ENCODE measurements around the gene RPL27A. TPM values are rescaled to one million over a fixed set of nuclear protein-coding genes. Genes with fewer than 3 reads are reported as not detected.
A peak's percentile ranks its signal among the peaks of the same experiment; 100 is the strongest.

RPL27A gene
- total RNA-seq (2021) (548 and 560 TPM in 2 replicates), Bru-seq, nascent RNA (percentile 98 among the genes with signal in this experiment), BruChase-seq, experiment 1, labeled RNA remaining after a 2-hour chase (percentile 93 among the genes with signal in this experiment), BruChase-seq, experiment 2, labeled RNA remaining after a 6-hour chase (percentile 98 among the genes with signal in this experiment)
- long read RNA-seq, full-length matches to known transcripts, result 227 of 249 reads
- long read RNA-seq, partial matches to known transcripts, result 11 of 249 reads
- long read RNA-seq, other reads (novel, unspliced or antisense), result 11 of 249 reads

- H3K9me3 ChIP-seq (ENCODE audit: insufficient read depth, low read depth), result no peaks in the 10 kb centered on the region
- peak; percentile 82 to 94 for DNase-seq
- ChIA-PET POLR2A (ENCODE audit: unreplicated experiment) (interaction anchor here (0.6 to 0.9 kb wide), 6 partner anchors 20 to 293 kb away, joined by 3 to 10 read pairs (median 6); no protein-coding TSS in a partner anchor), CTCF (interaction anchor here (0.7 kb wide), 1 partner anchor 35 kb away, joined by 6 read pairs; no protein-coding TSS in a partner anchor)
- H3K79me2 ChIP-seq (ENCODE audit: low read depth), result peaks cover 47% of the 10 kb centered on the region
- no peaks in the 10 kb centered on the region for H3K9me2 ChIP-seq (ENCODE audit: insufficient read depth)
- H3F3A ChIP-seq (ENCODE audit: insufficient read depth, low read depth), result peaks cover 38% of the 10 kb centered on the region
- H3K4me2 ChIP-seq, result peak within 1 kb of the TSS; percentile 98
- intact Hi-C loops (cut with micrococcal nuclease; ENCODE audit: unreplicated experiment), result no loop called here
- peak within 1 kb of the TSS; percentile 89 for H3K27ac ChIP-seq
- H4K20me1 ChIP-seq (ENCODE audit: insufficient read depth), result peaks cover 15% of the 10 kb centered on the region
- peaks cover 34% of the 10 kb centered on the region for H3K4me1 ChIP-seq (replicated peaks; ENCODE audit: insufficient read depth)
- H3K27me3 ChIP-seq (ENCODE audit: insufficient read depth, low read depth), result no peaks in the 10 kb centered on the region
- H3K36me3 ChIP-seq (ENCODE audit: low read depth), result peaks cover 41% of the 10 kb centered on the region
- no TSS peak for BruUV-seq (replicated peaks)
- TF ChIP-seq CTCF (conservative IDR thresholded peaks at IDR 0.05), result no peak
- no peak for TF ChIP-seq EZH2 (IDR thresholded peaks at IDR 0.05; ENCODE audit: low read depth)
- H3K4me3 ChIP-seq, result peak within 1 kb of the TSS; percentile 99
- peak within 1 kb of the TSS; percentile 78 for H2AFZ ChIP-seq
These were observed at the start of gene RPL27A, which contains the start of gene TRIM66 for GRCh38 chr11:8682303-8683114. Gene RPL27A (plus strand): TSS chr11:8682792. CDS start chr11:8682814, 22 bp downstream. Gene TRIM66 (minus strand): TSS chr11:8682665. CDS start chr11:8672274, 10,391 bp downstream.

GRCh38 chr11:8634498-8634897 lies 48.1 kb upstream of the RPL27A start:
- intact Hi-C loops (cut with micrococcal nuclease; ENCODE audit: unreplicated experiment), result no loop called here
- H3K36me3 ChIP-seq (ENCODE audit: low read depth), result no peaks in the 10 kb centered on the region
- CTCF ChIA-PET, result no interaction called here

More at GRCh38 chr11:8634498-8634897, 48.1 kb upstream of the RPL27A start:
- Histone ChIP-seq H3K4me1 (replicated peaks; ENCODE audit: insufficient read depth) (no peaks in the 10 kb centered on the region), H3K27ac (no peak overlapping the region), H2AFZ (no peak overlapping the region), H3K4me2 (no peak overlapping the region), H3F3A (ENCODE audit: insufficient read depth, low read depth) (no peaks in the 10 kb centered on the region), H3K27me3 (ENCODE audit: insufficient read depth, low read depth) (no peaks in the 10 kb centered on the region), H3K9me3 (ENCODE audit: insufficient read depth, low read depth) (no peaks in the 10 kb centered on the region), H4K20me1 (ENCODE audit: insufficient read depth) (no peaks in the 10 kb centered on the region), H3K79me2 (ENCODE audit: low read depth) (no peaks in the 10 kb centered on the region), H3K4me3 (no peak overlapping the region), H3K9me2 (ENCODE audit: insufficient read depth) (no peaks in the 10 kb centered on the region)
- no TSS peak for BruUV-seq (replicated peaks)
- DNase-seq, result no peak
- POLR2A ChIA-PET (ENCODE audit: unreplicated experiment), result no interaction called here
- no peak for TF ChIP-seq CTCF (conservative IDR thresholded peaks at IDR 0.05)
- TF ChIP-seq EZH2 (IDR thresholded peaks at IDR 0.05; ENCODE audit: low read depth), result no peak
